GM18505 (cell line): Measurements from ENCODE around the gene TUBA4B.

Experiments
- ATAC-seq: cut with Tn5 transposase; IDR thresholded peaks from one replicate; pipeline ENCODE4 v1.9.1; 2021; ENCODE audit not compliant: unreplicated experiment
- POLR2A ChIP-seq: IDR thresholded peaks from 4 replicates; pipeline ENCODE4 v1.6.1; 2011; ENCODE audit warnings: borderline replicate concordance; ENCODE audit not compliant: insufficient read depth, insufficient read length; ENCODE audit errors: extremely low read depth

The TUBA4B gene

DNA sequence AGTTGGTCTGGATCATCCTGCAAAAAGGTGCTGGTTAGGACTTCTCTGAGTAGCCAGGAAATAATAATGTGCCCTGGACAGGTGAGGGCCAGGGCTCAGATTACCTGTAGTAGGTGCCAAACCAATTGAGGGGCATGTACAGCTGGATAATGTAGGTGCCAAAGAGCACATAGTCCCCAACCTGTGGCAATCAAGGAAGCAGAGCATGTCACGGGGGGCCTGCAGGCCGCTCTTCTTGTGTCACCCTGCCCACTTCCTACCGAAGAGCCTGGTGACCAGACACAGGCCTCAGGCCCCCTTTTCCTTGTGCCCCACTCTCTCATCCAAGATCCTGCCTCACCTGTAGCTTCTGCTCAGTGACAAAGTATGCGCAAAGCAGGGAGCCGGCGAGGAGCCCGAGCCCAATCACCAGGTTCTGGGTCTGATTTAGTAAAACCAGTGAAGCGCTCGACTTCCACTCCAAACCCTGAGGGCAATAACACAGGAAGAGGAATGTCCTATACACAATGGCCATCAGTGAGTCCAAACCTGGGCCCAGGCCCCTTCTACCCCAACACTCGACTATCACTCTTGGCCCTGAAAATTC is 39.5 kb upstream of the TUBA4B start:
- ATAC-seq = no peak
- TF ChIP-seq POLR2A = no peak

DNA sequence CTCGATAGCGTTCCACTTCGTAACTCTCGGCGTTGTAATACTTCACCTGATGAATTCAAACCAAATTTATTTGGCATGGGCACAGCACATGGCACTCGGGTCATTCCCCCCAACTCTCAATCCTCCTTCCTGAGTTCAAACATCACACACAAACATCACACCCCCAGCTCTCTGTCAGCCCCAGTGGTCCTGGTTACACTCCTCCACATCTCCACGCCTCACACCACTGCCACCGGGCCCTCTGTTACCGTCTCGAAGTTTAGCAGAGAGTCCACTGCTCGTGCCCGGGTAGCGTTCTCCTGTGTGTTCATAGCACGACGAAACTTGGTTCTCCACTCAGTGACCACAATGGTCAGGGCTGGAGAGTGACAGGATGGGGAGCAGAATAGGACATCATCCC is 38.9 kb upstream of the TUBA4B start:
- TF ChIP-seq POLR2A = no peak
- ATAC-seq = no peak

DNA sequence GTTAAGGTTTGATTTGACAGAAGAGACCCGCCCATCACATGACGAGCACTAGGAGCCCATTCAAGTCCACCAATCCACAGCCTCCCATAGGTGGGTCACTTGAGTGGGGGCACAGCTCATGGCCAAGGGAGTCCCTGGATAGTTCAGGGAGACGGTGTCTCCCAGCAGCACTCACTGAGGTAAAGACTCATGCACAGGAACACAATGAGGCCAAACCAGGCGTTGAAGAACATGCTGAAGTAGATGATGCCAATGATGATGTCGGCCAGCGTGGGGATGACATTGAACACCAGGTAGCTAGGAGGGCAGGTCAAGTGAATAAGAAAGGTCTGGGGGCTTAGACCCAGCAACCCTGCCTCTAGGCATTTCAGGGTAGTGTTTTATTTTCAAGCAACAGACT is 38.3 kb upstream of the TUBA4B start:
- no peak for ATAC-seq
- TF ChIP-seq POLR2A = no peak

DNA sequence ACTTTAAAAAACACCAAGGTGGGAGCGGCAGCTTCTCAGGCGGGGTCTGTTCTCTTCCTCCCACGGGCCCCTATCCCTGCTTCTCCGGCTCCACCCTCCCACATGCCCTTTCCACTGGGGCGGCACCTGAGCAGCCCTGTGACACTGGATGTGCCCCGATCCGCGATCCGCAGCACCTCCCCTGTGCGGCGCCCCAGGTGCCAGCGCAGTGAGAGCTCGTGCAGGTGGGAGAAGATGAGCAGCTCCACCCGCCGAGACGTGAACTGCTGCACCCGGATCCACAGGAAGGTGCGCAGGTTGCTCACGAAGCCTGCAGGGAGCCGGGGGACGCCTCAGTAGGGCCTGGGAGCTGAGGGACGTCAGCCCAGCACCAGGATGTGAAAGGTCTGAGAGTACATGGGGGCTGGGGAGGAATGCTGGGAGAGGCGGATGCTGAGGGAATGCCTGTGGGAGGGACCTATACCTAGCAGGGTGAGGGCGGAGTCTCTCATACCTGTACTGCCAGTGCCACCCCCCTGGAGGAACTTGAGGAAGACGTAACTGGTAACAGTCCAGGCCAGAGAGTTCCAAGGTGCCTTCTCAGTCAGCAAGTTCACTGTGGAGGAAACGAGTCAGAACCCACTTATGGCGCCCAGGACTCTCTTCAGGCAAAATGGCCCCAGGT is 37.0 kb upstream of the TUBA4B start:
- no peak for TF ChIP-seq POLR2A
- ATAC-seq = no peak

DNA sequence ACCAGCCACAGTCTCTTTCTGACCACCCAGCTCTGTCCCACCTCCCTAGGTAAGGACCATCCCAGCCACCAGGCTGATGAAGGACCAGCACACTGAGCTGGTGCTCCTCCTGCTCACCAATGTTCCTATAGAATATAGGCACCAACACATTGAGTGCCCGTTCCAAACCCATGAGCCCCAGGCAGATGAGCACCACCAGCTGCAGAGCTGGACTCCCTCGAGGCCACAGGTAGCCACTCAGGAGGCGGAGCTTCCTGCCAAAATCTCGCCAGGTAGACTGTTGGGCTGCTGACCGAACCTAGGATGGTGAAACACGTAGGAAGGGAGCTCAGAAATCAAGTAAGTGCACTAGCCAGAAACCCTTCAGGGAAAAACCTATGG is 36.5 kb upstream of the TUBA4B start:
- no peak for ATAC-seq

DNA sequence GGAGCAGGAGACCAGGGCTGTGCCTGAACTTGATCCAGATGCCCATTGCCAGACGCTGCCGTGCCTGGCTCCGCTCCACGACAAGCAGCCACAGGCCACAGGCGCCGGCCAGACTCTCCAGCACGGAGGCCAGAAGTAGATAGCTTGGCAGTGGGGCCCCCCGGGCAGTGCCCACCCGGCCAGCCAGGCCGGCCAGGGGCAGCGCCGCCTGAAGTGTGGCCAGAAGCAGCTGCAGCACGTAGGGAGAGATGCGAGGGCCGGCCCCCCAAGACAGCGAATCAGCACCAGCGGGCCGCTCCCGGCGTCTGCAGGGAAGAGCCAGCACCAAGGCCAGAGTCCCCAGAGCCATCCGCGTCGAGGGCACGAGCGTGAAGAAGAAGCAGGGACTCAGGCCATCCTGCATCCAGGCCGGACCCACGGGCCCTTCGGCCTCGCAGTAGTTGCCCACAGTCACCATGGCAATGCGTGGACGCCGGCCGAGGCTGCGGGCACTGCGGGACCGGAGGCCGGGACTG is 34.8 kb upstream of the TUBA4B start:
- peak; percentile 22 for ATAC-seq

More for the DNA sequence above, 36.5 kb upstream of the TUBA4B start:
- no peak for TF ChIP-seq POLR2A

DNA sequence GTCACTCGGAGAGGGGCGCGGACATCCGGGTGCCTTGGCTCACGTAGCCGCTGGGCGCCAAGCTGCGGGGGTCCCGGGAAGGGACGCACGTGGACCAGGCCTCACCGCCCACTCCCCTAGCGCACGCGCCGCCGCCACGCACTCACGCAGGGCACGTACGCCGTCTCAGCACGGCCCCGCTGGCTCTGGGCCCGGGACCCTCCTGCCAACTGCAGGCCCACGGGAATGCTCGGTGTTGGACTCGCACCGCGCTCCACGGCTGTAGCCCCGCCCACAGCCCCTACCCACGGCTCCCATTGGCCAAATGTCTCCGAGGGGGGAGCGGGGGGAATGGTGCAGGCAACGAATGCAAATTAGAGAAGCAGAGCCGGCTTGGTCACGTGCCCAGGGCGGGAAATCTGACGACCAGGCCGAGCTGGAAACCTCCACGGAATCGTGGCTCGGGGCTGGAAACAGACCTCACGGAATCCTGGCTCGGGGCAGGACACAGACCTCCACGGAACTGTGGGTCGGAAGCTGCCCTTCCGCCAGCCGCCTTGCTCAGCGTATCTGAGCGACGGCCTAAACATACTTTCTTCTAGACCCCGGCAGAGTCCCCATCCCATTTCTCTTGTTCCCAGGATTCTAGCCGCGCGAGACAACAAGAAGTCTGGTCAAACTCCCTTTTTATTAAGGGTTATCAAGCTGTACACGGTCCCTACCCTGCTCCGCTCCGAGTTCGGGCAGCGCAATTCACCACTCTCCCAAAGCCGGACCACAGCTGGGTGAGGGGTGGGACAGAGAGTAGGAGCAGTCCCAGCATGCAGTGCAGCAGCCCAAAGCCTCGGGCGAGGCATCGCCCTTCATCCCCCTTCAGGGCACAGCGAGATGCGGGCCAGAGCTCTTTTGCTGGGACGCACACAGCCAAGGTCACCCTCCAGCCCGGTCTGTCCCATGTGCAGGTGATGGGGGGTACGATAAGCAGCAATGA is 34.0 kb upstream of the TUBA4B start, which contains the start of gene ABCB6:
TSS of gene ABCB6 (minus strand) at position 227 of the 970 bp plus-strand sequence. CDS start 285 bp downstream, outside the sequence.
- TF ChIP-seq POLR2A = peak; percentile 72
- peak; percentile 84 for ATAC-seq

More for the DNA sequence above, 34.8 kb upstream of the TUBA4B start:
- TF ChIP-seq POLR2A = no peak

DNA sequence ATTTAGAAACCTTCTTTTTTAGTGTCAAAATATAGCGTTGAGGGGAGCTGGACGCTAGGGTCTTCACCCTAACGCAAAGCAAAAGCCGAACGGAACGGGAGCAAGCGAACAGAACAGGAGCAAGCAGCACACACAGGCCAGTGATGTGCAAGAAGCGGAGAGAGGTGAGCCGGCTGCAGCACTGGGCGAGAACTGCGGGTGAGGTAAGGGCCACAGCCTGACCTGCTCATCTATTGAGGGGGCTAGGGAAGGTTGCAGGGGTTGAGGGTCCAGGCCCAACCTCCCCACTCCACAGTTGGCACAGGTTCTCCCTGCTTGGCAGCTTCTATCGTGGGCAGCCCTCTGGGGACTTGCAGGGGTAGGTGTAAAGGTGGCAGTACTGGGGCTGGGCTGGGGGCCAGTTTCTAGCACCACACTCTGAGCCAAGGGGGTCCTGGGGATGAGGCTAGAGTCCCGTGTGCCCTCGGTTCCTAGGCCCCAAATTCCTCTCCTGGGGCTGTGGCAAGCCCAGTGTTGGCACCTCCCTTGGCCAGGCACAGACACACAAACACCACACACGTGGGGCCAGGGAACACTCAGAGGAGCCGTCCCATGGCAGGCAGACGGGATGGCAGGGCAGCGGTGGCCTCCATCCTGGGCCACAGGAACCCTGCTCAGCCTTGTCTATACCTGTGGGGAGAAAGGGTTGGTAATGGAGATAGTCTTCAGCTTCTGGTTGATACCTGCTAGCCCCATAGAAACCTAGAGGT is 33.1 kb upstream of the TUBA4B start:
- no peak for ATAC-seq
- TF ChIP-seq POLR2A = no peak

DNA sequence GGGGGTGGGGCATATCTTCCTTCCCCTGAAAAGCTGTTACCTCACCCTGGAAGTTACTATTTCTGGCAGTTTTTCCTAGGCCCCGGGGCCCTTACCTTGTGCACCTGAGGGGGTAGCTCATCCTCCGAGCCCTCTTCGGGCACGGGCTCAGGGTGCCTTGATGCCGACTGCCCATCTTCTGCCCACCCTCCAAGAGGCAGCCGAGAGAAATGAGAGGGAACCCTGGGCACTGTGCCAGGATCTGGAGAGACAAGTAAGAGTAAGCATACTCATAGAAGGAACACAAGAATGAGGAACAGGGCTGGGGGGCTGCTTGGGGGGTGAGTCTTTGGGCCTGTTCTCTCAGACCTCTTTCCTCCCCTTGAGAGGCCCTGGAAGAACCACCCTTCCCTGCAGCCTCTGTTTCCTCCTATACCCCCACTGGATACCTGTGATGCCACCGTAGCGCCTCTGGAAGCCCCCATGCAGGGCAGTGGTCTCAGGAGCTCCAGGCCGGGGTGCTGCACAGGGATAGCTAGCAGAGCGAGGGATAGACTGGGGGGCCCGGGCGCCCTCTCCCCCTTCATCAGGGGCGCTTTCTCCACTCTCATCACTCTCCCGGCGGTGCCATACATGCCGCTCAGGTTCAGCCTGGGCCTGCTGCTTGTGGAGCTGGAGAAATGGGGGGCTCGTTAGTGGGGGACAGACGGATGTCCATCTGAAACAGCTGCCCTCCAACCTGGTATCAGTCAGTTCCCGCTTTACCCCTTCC is 32.2 kb upstream of the TUBA4B start:
- no peak for ATAC-seq
- TF ChIP-seq POLR2A = no peak

DNA sequence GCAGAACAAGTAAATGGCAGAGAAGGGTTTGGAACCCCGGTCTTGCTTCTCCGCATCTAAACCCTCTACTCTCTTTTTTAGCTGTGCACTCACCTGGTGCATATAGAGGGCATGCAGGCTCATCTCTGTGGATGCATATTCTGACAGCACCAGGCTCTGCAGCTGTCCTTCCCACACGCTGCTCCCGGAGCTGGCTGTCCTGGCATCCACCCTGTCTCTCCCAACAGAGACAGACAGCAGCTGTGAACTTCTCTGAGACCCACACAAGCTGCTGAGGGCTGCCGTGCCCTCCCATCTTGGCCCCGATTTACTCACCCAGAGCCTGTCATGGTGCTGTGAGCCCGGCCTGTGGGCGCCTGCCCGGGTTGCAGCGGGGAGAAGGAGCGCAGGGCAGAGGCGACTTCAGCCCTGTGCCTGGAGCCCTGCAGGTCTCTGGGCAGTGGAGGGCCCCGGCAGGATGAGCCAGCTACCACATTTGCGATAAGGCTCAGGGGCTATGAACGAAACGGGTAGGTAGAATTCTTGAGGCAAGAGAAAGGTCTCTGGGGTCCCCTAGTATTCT is 31.0 kb upstream of the TUBA4B start:
- no peak for ATAC-seq
- TF ChIP-seq POLR2A = no peak

DNA sequence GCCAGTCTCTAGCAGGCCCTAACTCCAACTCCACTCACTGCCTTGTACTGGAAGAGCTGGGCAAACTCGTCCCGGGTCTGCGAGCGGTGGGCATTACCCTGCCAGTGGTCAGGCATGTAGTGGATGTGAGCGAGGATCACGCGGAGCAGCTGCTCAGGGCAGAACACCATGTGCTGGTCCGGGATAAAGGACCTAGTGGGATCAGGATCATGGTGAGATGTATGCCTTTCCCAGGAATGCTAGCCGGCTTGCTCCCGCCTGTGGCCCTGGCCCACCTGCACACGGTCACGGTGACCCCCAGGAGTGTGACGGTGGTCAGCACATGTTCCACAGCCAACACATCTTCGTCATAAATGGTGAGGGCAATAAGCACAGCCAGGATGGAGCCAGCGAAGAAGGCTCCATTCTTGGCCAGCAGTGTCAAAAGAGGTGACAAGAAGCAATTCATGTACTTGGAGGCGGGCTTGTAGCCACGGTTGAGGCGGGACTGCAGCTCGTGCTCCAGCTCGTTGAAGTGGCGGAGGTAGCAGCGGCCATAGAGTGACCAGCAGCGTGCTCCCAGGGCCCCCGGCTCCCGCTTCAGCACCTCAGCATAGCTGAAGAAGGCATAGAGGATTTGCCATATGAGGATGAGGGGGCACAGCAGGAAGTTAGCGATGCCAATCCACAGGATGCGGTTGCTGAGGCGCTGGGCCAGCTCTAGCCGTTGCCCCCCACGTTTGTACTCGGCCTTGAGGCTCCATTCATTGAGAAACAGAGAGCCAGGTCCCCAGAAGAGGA is 29.0 kb upstream of the TUBA4B start:
- TF ChIP-seq POLR2A = no peak
- ATAC-seq = no peak
